ENCODE data around the gene C10orf105. TPM values are rescaled to one million over a fixed set of nuclear protein-coding genes. Genes with fewer than 3 reads are reported as not detected.

The C10orf105 gene
- total RNA-seq, 3 donors from 2014 or later, result 0.10 TPM; not detected in 2

- intact Hi-C loops (cut with DNase I, micrococcal nuclease), result no loop called here
- ATAC-seq (peak; percentile 85), DNase-seq (peak in 2 of 3 donors; percentile 25 to 40)
- TF ChIP-seq, protein P1, sequence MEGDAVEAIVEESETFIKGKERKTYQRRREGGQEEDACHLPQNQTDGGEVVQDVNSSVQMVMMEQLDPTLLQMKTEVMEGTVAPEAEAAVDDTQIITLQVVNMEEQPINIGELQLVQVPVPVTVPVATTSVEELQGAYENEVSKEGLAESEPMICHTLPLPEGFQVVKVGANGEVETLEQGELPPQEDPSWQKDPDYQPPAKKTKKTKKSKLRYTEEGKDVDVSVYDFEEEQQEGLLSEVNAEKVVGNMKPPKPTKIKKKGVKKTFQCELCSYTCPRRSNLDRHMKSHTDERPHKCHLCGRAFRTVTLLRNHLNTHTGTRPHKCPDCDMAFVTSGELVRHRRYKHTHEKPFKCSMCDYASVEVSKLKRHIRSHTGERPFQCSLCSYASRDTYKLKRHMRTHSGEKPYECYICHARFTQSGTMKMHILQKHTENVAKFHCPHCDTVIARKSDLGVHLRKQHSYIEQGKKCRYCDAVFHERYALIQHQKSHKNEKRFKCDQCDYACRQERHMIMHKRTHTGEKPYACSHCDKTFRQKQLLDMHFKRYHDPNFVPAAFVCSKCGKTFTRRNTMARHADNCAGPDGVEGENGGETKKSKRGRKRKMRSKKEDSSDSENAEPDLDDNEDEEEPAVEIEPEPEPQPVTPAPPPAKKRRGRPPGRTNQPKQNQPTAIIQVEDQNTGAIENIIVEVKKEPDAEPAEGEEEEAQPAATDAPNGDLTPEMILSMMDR (IDR thresholded peaks at IDR 0.05), result no peak
- no peak overlapping the region for H3K4me3 ChIP-seq
- H3K4me1 ChIP-seq (ENCODE audit: low read depth), result no peaks in the 10 kb centered on the region
- H3K36me3 ChIP-seq (ENCODE audit: low read depth), result no peaks in the 10 kb centered on the region
- no peaks in the 10 kb centered on the region for H3K9me3 ChIP-seq
These were observed 56.3 kb downstream of the C10orf105 start for GRCh38 chr10:71663311-71663710.

DNA sequence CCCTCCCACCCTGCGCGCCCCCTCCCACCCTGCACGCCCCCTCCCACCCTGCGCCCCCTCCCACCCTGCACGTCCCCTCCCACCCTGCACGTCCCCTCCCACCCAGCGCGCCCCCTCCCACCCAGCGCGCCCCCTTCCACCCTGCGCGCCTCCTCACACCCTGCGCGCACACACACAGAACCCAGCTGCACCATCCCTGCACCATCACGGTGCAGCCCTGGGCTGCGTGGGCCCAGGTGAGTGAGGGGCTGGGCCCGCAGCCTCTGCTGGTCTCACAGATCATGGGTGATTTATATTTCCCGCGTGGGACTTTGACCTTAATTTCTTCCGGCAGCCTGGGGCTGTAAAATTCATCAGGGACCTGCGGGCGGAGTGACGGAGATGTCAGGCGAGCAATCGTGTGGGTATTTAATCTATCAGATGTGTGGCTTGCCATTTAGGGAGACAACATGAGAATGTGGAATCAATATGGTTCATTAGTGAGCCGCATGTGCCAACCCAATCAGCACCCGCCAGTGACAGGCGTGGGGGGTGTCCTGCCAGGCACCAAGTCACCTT lies 57.7 kb downstream of the C10orf105 start:
- TF ChIP-seq, protein P1 (IDR thresholded peaks at IDR 0.05), result no peak
- H3K4me1 ChIP-seq (ENCODE audit: low read depth), result no peaks in the 10 kb centered on the region
- H3K36me3 ChIP-seq (ENCODE audit: low read depth), result no peaks in the 10 kb centered on the region
- H3K9me3 ChIP-seq, result no peaks in the 10 kb centered on the region
- intact Hi-C loops (cut with DNase I, micrococcal nuclease), result no loop called here
- ATAC-seq (peak; percentile 47), DNase-seq (peak in 1 of 3 donors; percentile 44)
- no peak overlapping the region for H3K4me3 ChIP-seq

Other genes starting within 250 kb of the C10orf105 start
- gene VSIR, start 53.7 kb upstream of the C10orf105 start, total RNA-seq, result 10 to 100 TPM; 48.1 to 71.0 (median 60.7) TPM
- 100 to 1,000 TPM; 561 to 810 (median 653) TPM for gene PSAP, start 131.5 kb upstream of the C10orf105 start, total RNA-seq
- 10 to 100 TPM in 1 of 3 donors, 1 to 10 TPM in 2; 1.1 to 15.7 (median 3.1) TPM for gene CHST3, start 244.6 kb upstream of the C10orf105 start, total RNA-seq